HG02852 (cell line): ENCODE measurements around the gene AQP3.
"Not testable (repeated sequence)": the region's sequence is repeated elsewhere in the genome, so short reads cannot be mapped to it uniquely, and the experiment has no call there.

Experiments used
- ATAC-seq: cut with Tn5 transposase; IDR thresholded peaks from one replicate; pipeline ENCODE4 v1.9.1; 2021; ENCODE audit warnings: mild to moderate bottlenecking, moderate library complexity; ENCODE audit not compliant: unreplicated experiment

AQP3 gene

GRCh38 chr9:33446946-33447798, at the start of gene AQP3:
TSS of gene AQP3 (minus strand) at chr9:33447593. CDS start at chr9:33447530, 63 bp downstream.
- peak; percentile 35 for ATAC-seq

DNA sequence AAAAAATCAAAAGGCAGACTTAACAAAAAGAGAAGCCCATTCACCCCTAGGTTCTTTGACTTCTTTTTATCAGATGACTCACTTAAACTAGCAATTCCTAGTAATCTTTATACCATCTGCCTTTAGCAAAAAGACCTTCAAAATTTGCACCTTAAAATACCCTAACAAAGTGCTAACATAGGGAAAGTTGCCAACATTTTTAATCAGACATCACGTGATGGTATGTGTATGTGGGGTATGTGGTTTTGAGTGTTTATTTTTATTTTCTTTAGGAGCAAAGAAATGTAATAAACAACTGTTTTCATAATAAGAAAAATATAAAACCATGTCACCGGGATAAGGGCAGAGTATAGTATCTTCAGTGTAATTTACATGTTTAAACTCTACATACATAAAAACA, 46.4 kb upstream of the AQP3 start:
- not testable (repeated sequence) for ATAC-seq

GRCh38 chr9:33489066-33489465, 41.7 kb upstream of the AQP3 start:
- ATAC-seq = no peak

GRCh38 chr9:33485312-33485711, 37.9 kb upstream of the AQP3 start:
- not testable (repeated sequence) for ATAC-seq

- ATAC-seq = no peak
These were observed 33.6 kb upstream of the AQP3 start for GRCh38 chr9:33480976-33481375.

- no peak for ATAC-seq
These were observed 32.7 kb upstream of the AQP3 start for GRCh38 chr9:33480106-33480505.

DNA sequence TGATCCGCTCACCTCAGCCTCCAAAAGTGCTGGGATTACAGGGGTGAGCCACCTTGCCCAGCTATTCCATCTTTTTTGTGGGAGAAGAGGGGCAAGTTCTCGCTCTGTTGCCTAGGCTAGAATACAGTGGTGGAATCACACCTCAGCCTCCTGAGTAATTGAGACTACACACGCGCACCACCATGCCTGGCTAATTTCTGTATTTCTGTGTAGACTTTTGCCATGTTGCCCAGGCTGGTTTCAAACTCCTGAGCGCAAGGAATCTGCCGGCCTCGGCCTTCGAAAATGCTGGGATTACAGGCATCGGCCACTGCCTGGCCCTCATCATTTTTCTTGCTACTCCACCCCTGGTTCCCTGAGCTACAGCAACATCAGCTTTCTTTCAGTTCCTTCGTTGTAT, 29.1 kb upstream of the AQP3 start:
- no peak for ATAC-seq

DNA sequence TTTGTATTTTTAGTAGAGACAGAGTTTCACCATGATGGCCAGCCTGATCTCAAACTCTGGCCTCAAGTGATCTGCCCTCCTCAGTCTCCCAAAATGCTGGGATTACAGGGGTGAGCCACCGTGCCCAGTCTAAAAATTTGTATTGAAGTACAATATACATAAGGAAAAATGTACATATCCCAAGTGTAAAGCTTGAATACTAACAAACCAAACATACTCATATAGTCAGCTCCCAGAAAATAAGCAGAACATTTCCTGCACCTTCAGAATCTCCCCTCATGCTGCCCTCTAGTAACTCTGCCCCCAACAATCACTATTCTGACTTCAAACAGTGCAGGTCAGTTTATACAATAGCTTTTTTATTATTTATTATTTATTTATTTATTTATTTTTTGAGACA, 28.0 kb upstream of the AQP3 start:
- no peak for ATAC-seq

- peak; percentile 98 for ATAC-seq
These were observed 26.4 kb upstream of the AQP3 start, which contains the start of gene NOL6 for GRCh38 chr9:33473643-33474352. TSS of gene NOL6 (minus strand) at chr9:33473924. CDS start at chr9:33473842, 82 bp downstream.

DNA sequence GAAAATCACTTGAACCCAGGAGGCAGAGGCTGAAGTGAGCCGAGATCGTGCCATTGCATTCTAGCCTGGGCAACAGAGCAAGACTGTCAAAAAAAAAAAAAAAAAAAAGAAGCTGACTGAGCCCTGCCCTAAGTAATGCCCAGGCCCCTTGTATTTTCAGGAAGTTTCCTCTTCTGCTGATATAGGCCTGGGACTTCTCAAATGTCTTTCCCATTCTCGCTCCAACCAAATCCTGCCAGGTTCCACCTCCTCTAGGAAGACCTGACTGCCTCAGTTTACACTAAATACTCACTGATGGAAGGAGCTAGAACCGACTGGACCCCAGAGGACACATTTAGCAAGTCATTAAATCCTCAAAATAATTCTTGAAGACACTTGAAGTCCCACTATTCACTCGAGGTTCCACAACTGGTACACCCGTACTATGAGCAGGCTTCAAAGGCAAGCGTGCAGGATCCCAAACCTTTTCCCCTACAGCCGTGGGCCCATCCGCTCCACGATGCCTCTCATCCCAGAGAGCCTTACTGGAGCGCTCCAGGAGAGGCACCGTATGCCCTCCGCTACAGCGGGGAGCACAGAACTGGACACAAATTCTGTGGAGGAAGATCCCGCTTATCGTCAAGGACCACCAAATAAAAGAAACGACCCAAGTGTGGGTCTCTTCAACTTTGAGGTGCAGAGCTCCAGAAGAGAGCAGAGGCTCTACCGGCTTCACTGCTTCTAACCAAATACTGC, 25.7 kb upstream of the AQP3 start:
- ATAC-seq = no peak

DNA sequence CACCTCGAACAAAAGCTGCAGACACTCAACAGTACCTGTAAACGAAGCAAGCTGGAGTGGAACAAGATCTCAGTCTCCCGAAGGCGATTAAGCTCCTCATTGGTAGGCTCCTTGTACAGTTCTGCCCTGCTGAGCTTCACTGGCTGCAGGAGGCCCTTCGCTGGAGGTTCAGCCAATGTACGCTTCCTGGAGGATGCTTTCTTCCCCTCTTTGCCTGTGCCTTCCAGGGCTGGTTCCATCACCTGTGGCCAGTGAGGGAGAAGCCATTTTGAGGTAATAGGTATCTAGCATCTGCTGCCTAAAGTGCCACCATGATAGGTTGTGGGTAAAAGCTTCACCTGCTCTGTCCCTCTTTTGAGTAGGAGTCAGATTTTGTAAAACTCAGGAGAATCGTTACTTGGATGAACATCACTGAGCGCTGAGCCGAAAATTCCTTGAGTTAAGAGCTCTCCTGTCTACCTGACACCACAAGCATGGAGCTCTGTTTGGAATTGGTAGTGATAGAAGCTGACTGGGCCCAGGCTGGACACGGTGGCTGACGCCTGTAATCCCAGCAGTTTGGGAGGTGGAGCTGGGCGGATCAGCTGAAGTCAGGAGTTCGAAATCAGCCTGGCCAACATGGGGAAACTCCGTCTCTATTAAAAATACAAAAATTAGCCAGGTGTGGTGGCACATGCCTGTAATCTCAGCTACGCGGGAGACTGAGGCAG, 24.9 kb upstream of the AQP3 start:
- no peak for ATAC-seq

DNA sequence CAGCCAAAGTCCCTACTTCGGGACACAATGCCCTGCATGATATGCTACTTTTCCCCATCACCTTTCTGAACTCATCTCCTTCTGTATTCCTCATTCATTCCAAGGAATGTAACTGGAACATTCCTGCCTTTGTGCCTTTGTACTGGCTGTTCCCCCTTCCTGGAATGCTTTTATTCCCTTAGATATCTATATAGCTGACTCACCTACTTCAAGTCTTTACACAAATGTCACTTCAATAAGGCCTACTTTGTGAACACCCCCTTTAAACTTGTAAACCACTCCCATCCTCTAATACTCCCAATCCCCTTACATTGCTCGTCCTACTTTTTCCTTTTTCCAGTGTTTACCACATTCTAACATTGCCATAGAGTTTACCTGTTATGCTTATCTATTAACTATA, 24.0 kb upstream of the AQP3 start:
- ATAC-seq = no peak

DNA sequence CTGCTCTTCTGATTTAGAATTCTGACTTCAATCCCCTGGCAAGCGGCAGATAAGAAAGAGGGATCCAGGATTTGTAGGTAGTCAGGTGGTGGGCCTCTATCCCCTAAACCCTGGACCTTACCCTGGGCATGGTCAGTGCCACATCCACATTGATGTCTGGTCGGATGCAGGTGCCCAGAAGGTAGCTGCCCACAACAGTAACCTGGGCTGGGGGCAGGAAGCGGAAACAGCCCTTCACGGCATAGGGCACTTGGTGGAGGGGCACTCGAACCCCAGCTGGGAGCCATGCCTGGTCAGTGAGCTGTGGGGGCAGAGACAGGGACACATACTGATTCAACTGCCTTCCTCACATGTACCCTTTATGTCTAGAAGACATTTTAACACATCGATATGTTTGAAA, 22.5 kb upstream of the AQP3 start:
- no peak for ATAC-seq

DNA sequence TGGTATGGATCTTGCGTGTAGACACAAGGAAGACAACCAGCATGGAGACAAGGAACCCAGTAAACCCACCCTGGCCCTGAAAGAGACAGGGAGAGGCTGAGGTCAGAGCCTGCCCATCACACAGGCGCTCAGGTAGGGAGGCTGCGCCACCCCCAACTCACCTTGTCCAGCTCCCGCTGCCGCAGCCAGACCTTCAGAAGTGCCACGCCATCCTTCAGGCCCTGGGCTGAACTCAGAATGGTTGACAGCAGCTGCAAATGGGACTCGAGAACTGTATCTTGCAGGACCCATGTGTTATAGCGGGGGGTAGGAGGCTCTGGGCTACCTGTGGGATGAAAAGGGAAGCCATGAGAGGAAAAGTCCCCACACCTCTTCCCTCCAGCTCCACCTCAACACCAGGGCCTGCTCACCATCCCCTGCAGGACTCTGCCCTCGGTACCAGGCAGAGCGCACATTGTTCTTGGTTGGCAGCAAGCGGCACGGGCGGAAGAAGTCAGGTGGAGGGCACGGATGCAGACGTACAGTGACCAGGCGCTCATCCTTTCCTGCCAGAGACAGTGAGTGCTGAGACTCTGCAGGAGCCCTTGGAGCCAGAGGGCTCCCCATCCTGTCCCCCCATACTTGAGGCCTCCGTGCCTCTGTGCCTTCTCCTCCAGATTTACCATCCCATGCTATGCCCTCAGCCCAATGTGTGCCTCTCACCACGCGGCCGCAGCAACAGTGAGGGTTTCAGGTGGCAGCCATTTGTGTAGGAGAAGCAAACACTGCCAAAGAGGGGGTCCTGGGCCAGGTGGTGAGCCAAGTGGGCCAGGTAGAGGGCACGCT, 21.6 kb upstream of the AQP3 start:
- no peak for ATAC-seq

DNA sequence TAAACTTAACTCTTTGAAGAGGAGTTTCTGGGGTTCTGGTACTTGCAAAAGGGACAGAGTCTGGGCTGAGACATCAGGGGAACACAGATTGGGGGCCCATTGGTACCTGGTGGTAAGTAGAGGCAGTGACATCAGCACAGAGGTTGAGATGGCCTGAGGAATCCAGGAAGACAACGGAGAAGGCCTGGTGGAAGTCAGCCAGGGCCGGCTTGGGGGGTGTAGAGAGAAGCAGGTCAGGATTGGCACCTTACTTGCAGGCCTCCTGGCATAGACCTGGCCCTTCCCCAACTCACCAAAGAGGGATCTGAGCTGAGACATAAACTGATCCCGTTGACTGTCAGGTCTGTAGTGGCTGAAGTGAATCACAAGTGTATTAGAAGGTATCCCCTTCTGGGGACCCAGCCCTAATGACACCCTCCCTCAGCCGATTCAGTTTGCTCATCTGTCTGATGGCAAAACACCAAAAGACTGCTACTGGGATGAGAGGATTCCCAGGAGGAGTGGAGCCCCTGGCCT, 20.9 kb upstream of the AQP3 start:
- ATAC-seq = no peak

DNA sequence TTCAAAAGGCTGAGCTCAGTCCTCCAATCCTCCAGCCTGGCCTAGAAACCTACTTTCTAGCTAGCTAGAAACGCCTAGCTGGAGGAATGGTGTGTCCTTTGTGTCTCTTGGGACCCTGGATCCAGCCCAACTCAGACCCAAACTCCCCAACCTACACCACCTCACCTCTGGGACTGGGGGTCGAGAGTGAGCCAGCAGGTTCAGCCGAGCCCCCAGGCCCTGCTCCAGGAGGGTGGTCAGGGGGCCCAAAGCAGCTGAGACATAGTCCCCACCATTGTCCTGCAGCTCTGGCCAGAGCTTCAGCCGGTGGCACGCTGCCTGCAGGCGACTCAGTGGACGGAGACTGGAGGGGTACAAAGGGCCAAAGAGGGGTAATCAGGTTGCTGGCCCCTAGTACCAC, 20.1 kb upstream of the AQP3 start:
- ATAC-seq = no peak

DNA sequence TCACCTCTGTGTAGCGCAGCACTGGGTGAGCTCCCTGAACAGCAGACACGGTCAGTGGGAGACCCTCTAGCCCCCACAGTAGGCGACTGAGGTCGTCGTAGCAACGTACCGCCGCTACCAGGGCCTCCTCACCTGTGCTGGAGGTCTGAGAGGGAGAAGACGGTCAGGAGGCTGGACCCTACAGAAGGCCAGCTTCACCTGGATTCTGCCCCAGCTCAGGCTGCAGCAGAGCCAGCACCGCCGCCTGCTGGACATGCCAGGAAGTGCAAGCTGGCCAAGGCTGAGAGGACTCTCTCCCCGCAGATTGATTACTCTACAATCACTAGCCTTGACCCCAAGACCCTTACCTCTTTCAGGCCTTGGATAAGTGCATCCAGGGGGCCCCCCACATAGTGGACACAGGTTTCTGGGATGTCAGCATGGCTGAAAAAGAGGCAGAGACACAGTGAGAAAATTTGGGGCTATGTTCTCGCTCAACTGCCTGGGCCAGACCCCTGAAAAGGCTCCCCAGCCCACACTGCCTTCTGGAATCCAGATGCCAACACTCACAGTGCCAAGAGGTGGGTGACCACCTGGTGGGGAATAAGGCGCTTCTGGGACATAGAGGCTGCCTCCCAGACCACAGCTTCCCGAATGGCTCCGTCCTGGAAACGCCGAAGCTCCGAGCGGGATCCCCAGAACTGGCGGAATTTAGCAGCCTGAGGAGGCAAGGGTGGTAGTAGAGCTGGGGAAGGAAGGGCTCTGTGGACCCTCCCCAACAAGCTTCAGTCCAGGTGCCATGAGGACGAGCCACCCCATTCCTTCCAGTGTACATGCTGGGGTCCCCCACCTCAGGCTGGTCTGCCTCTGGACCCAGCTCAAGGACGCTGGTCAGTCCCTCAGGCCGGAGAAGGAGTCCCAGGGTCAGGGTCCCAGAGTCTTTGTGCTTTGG, 19.4 kb upstream of the AQP3 start:
- ATAC-seq = no peak
